AG10803 (cell line): ENCODE results near the gene RPIA.

ENCODE experiments used
- DNase-seq: peaks from one replicate; pipeline ENCODE4 v3.0.0; 2010; ENCODE audit warnings: low read depth
- H3K4me3 ChIP-seq: 2 replicates; pipeline ENCODE4 v1.5.1; 2011; ENCODE audit warnings: mild to moderate bottlenecking, low read length, control low read depth
- TF ChIP-seq, protein P1 (sequence below): conservative IDR thresholded peaks from 2 replicates; pipeline ENCODE4 v1.5.1; 2011; ENCODE audit warnings: mild to moderate bottlenecking, low read length, control low read depth, inconsistent platforms

Gene RPIA

GRCh38 chr2:88735133-88735532 lies 43.7 kb downstream of the RPIA start:
- TF ChIP-seq, protein P1, sequence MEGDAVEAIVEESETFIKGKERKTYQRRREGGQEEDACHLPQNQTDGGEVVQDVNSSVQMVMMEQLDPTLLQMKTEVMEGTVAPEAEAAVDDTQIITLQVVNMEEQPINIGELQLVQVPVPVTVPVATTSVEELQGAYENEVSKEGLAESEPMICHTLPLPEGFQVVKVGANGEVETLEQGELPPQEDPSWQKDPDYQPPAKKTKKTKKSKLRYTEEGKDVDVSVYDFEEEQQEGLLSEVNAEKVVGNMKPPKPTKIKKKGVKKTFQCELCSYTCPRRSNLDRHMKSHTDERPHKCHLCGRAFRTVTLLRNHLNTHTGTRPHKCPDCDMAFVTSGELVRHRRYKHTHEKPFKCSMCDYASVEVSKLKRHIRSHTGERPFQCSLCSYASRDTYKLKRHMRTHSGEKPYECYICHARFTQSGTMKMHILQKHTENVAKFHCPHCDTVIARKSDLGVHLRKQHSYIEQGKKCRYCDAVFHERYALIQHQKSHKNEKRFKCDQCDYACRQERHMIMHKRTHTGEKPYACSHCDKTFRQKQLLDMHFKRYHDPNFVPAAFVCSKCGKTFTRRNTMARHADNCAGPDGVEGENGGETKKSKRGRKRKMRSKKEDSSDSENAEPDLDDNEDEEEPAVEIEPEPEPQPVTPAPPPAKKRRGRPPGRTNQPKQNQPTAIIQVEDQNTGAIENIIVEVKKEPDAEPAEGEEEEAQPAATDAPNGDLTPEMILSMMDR, result no peak
- DNase-seq, result peak; percentile 17
- H3K4me3 ChIP-seq, result no peak overlapping the region

DNA sequence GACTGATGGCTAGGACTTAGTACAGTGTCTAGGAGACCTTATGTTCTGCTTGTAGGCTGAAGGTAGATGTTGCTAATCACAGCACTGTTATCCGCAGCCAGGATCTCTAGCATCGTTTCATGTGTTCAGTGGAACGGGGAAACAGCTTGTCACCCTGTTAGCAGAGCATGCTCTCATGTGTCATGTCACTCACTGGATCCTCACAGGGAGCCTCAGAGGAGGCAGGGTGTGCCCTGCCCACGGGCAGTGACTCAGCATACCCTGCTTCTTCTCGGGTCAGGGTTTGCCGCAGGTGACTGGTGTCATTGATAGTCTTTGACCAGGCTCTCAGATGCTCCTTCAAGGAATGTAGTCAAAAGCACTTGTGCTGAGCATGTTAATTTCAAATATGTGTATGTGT lies 44.4 kb downstream of the RPIA start:
- TF ChIP-seq, protein P1, result no peak
- no peak overlapping the region for H3K4me3 ChIP-seq
- DNase-seq, result no peak

- H3K4me3 ChIP-seq, result no peak overlapping the region
- TF ChIP-seq, protein P1, result no peak
- no peak for DNase-seq
These were observed 45.0 kb downstream of the RPIA start for GRCh38 chr2:88736437-88736836.

DNA sequence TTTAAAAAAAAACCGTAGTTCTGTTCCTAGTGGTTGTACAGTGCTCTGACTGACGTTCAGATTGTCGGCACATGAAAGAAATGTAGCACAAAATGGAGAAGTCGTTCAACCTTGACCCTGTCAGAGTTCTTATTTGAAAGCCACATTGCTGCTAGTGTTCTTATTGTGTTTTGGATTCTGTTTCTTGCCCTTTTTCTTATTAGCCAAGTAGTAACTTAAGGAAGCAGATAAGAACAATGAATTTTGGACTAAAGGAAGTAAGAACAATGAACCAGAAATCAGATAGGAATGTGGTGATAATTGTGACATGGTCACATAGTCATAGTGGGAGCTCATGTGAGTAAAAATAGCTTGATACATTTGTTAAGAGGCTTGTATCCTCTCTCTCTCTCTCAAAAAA lies 45.9 kb downstream of the RPIA start:
- peak; percentile 53 for DNase-seq
- TF ChIP-seq, protein P1, result no peak
- H3K4me3 ChIP-seq, result no peak overlapping the region

- DNase-seq, result peak; percentile 51
- TF ChIP-seq, protein P1, result no peak
- H3K4me3 ChIP-seq, result no peak overlapping the region
These were observed 46.8 kb downstream of the RPIA start for GRCh38 chr2:88738271-88738670.

- H3K4me3 ChIP-seq, result no peak overlapping the region
- DNase-seq, result peak; percentile 61
- TF ChIP-seq, protein P1, result peak; percentile 99
These were observed 48.6 kb downstream of the RPIA start for GRCh38 chr2:88739985-88740600.

DNA sequence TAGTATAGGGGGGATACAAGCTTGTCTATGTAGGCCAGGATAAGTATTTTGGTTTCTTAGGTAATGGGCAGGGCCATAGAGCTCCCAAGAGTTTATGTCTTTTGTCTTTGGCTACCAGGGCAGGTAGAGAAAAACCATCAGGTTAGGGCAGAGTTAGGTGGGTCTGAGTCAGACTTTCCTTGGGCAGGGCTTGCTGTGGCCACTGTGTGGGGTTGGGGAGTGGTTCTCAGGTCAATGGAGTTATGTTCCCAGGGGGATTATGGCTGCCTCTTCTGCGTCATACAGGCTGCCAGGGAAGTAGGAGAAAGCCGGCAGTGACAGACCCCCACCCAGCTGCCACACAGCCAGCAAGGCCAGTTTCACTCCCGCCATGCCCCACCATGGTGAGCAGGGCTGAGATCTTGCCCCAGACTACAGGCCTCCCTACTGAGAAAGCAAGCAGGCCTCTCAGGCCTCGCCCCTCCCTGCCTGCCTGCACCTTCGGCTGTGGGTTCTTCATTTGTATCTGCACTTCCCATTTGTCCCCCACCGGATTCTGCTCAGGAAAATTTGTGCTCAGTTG lies 55.5 kb downstream of the RPIA start:
- H3K4me3 ChIP-seq, result no peak overlapping the region
- DNase-seq, result no peak
- TF ChIP-seq, protein P1, result no peak
